Measurements from ENCODE around the gene OMP. TPM values are rescaled to one million over a fixed set of nuclear protein-coding genes. Genes with fewer than 3 reads are reported as not detected.

Gene OMP
- total and polyA plus RNA-seq, 2 donors (not counting 1 experiment from before 2014, with no cell fraction given), result not detected

DNA sequence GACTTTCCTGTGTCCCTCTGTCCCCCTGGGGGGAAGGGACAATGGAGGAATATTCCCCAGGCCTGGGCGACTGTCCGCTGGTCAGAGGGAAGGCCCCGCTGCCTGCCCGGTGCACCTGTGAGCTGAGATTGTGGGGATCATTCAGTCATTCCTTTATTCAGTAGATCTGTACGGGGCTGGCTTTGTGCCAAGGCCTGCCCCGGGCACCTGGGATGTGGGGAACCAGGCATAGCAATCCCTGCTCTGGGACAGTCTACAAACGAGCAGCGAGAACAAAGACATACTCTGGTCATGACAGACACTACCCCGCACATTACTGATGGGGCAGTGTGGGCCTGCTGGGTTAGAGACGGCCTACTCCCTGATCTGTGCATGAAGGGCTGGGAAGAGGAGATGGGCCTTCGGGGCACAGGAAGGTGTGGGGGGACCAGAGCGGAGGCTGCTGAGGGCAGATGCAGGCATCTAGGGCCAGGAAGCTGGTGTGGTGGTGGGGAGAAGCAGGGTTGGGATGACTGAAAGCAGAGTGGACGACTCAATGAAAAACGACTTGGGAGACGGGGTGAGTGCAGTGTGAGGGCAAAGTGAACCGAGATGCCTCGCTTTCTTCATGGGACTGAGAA lies 23.6 kb downstream of the OMP start:
- H3K27ac Mint-ChIP-seq, result no peak overlapping the region
- no peak overlapping the region for H2AFZ ChIP-seq (ENCODE audit: insufficient read depth, low read depth, low read length, poor library complexity, severe bottlenecking)
- H3K27me3 Mint-ChIP-seq, result peaks cover 10% of the 10 kb centered on the region
- no peaks in the 10 kb centered on the region for H3K9me3 ChIP-seq (ENCODE audit: control extremely low read depth in 1 of 3, control insufficient read depth in 2 of 3, insufficient read depth in 1 of 3, low read length in 2 of 3)
- 94% methylated on average over 16 of the region's 17 CpGs for WGBS (ENCODE audit: insufficient coverage)
- peaks cover 0 to 13% (median 0%) of the 10 kb centered on the region in 4 experiments for H3K27me3 ChIP-seq (replicated peaks in 1 of 4; ENCODE audit: control extremely low read depth in 1 of 4, control insufficient read depth in 3 of 4, insufficient read depth in 4 of 4, low read length in 3 of 4)
- peaks cover 21% of the 10 kb centered on the region for H3K4me1 Mint-ChIP-seq
- H3K4me2 ChIP-seq (replicated peaks; ENCODE audit: low read depth, low read length, poor library complexity, severe bottlenecking), result no peak overlapping the region
- H4K20me1 ChIP-seq (ENCODE audit: control insufficient read depth, insufficient read depth, low read length, poor library complexity, severe bottlenecking), result no peaks in the 10 kb centered on the region
- no peak overlapping the region for H3K27ac ChIP-seq (ENCODE audit: low read length in 2 of 2)
- H3K4me3 Mint-ChIP-seq, result peak overlapping the region; percentile 62
- DNase-seq (no peak), ATAC-seq (ENCODE audit: low read depth) (no peak)
- peaks cover 15 to 20% of the 10 kb centered on the region in 2 donors for H3K4me1 ChIP-seq (ENCODE audit: control insufficient read depth in 2 of 2, insufficient read depth in 2 of 2, low read length in 2 of 2)
- no peaks in the 10 kb centered on the region for H3K9me3 Mint-ChIP-seq (ENCODE audit: insufficient read depth)
- H3K9ac ChIP-seq (ENCODE audit: low read length), result no peak overlapping the region
- H3K36me3 ChIP-seq (replicated peaks in 1 of 2; ENCODE audit: control extremely low read depth in 1 of 2, control insufficient read depth in 1 of 2, extremely low read depth in 1 of 2, insufficient read depth in 2 of 2, low read length in 1 of 2), result no peaks in the 10 kb centered on the region
- CTCF ChIA-PET, result interaction anchor here (1.1 to 3.6 kb wide), 9 partner anchors 9 to 493 kb away, joined by 3 to 32 read pairs (median 11); no protein-coding TSS in a partner anchor
- H3K79me2 ChIP-seq (ENCODE audit: control insufficient read depth, insufficient read depth, low read length), result no peaks in the 10 kb centered on the region
- intact Hi-C loops (cut with micrococcal nuclease), result no loop called here
- H3K4me3 ChIP-seq (ENCODE audit: control extremely low read depth in 1 of 5, extremely low read depth in 1 of 5, insufficient read depth in 1 of 5, low read depth in 2 of 5, low read length in 4 of 5), result no peak overlapping the region
- POLR2A ChIA-PET, result no interaction called here
- TF ChIP-seq, protein P1, sequence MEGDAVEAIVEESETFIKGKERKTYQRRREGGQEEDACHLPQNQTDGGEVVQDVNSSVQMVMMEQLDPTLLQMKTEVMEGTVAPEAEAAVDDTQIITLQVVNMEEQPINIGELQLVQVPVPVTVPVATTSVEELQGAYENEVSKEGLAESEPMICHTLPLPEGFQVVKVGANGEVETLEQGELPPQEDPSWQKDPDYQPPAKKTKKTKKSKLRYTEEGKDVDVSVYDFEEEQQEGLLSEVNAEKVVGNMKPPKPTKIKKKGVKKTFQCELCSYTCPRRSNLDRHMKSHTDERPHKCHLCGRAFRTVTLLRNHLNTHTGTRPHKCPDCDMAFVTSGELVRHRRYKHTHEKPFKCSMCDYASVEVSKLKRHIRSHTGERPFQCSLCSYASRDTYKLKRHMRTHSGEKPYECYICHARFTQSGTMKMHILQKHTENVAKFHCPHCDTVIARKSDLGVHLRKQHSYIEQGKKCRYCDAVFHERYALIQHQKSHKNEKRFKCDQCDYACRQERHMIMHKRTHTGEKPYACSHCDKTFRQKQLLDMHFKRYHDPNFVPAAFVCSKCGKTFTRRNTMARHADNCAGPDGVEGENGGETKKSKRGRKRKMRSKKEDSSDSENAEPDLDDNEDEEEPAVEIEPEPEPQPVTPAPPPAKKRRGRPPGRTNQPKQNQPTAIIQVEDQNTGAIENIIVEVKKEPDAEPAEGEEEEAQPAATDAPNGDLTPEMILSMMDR (IDR thresholded peaks at IDR 0.05), result no peak
- TF ChIP-seq EZH2 (IDR thresholded peaks at IDR 0.05; ENCODE audit: borderline replicate concordance, insufficient read depth, low read depth, low read length, poor library complexity, severe bottlenecking), result no peak

GRCh38 chr11:77126861-77127234 lies 24.2 kb downstream of the OMP start:
- Mint-ChIP-seq H3K27me3 (peaks cover 10% of the 10 kb centered on the region), H3K4me1 (peaks cover 21% of the 10 kb centered on the region), H3K27ac (no peak overlapping the region), H3K9me3 (ENCODE audit: insufficient read depth) (no peaks in the 10 kb centered on the region), H3K4me3 (peak overlapping the region; percentile 73)
- ATAC-seq (ENCODE audit: low read depth), result no peak
- no peak for DNase-seq
- intact Hi-C loops (cut with micrococcal nuclease), result no loop called here
- H3K9me3 ChIP-seq (ENCODE audit: control extremely low read depth in 1 of 3, control insufficient read depth in 2 of 3, insufficient read depth in 1 of 3, low read length in 2 of 3), result no peaks in the 10 kb centered on the region
- no peaks in the 10 kb centered on the region for H3K79me2 ChIP-seq (ENCODE audit: control insufficient read depth, insufficient read depth, low read length)
- ChIA-PET POLR2A (no interaction called here), CTCF (interaction anchor here (0.6 to 3.6 kb wide), 21 partner anchors 10 to 492 kb away, joined by 3 to 32 read pairs (median 5); no protein-coding TSS in a partner anchor)
- peaks cover 15 to 20% of the 10 kb centered on the region in 2 donors for H3K4me1 ChIP-seq (ENCODE audit: control insufficient read depth in 2 of 2, insufficient read depth in 2 of 2, low read length in 2 of 2)
- H3K36me3 ChIP-seq (replicated peaks in 1 of 2; ENCODE audit: control extremely low read depth in 1 of 2, control insufficient read depth in 1 of 2, extremely low read depth in 1 of 2, insufficient read depth in 2 of 2, low read length in 1 of 2), result no peaks in the 10 kb centered on the region
- no peak for TF ChIP-seq EZH2 (IDR thresholded peaks at IDR 0.05; ENCODE audit: borderline replicate concordance, insufficient read depth, low read depth, low read length, poor library complexity, severe bottlenecking)
- TF ChIP-seq, protein P1 (IDR thresholded peaks at IDR 0.05), result no peak
- peaks cover 0 to 13% (median 0%) of the 10 kb centered on the region in 4 experiments for H3K27me3 ChIP-seq (replicated peaks in 1 of 4; ENCODE audit: control extremely low read depth in 1 of 4, control insufficient read depth in 3 of 4, insufficient read depth in 4 of 4, low read length in 3 of 4)
- peak overlapping the region; percentile 65 for H3K4me2 ChIP-seq (replicated peaks; ENCODE audit: low read depth, low read length, poor library complexity, severe bottlenecking)
- H3K4me3 ChIP-seq (ENCODE audit: control extremely low read depth in 1 of 5, extremely low read depth in 1 of 5, insufficient read depth in 1 of 5, low read depth in 2 of 5, low read length in 4 of 5), result peak overlapping the region in 3 of 5 experiments; percentile 33 to 47 (median 34)
- H4K20me1 ChIP-seq (ENCODE audit: control insufficient read depth, insufficient read depth, low read length, poor library complexity, severe bottlenecking), result no peaks in the 10 kb centered on the region
- H3K9ac ChIP-seq (ENCODE audit: low read length), result peak overlapping the region; percentile 36
- 22% methylated on average over 9 of the region's 10 CpGs for WGBS (ENCODE audit: insufficient coverage)
- peak overlapping the region; percentile 73 for H2AFZ ChIP-seq (ENCODE audit: insufficient read depth, low read depth, low read length, poor library complexity, severe bottlenecking)
- no peak overlapping the region for H3K27ac ChIP-seq (ENCODE audit: low read length in 2 of 2)
